Suppressor macrophage treated with lipopolysaccharide for 1 hour (primary cell): ENCODE data around the gene F7.
A peak's percentile ranks its signal among the peaks of the same experiment; 100 is the strongest.

ENCODE experiments used
- DNase-seq, 3 donors: peaks; one replicate each; pipeline ENCODE4 v3.0.0-alpha.2; 2020 to 2022

F7 gene

GRCh38 chr13:113119822-113120189, 14.2 kb downstream of the F7 start:
- DNase-seq = no peak

- no peak for DNase-seq
Measured at GRCh38 chr13:113120300-113121182, 14.9 kb downstream of the F7 start.

- no peak for DNase-seq
Measured at GRCh38 chr13:113121183-113121927, 15.8 kb downstream of the F7 start.

GRCh38 chr13:113121928-113122471, 16.4 kb downstream of the F7 start:
- no peak for DNase-seq

- no peak for DNase-seq
Measured at GRCh38 chr13:113122550-113123225, 17.1 kb downstream of the F7 start, which contains the start of gene F10. TSS of gene F10 (plus strand) at chr13:113122799. CDS start at chr13:113122856, 57 bp downstream.

GRCh38 chr13:113123226-113124201, 17.9 kb downstream of the F7 start:
- DNase-seq = peak in 2 of 3 donors; percentile 21

- no peak for DNase-seq
Measured at GRCh38 chr13:113124211-113124970, 18.8 kb downstream of the F7 start.

- DNase-seq = no peak
Measured at GRCh38 chr13:113125506-113126264, 20.1 kb downstream of the F7 start.

GRCh38 chr13:113126265-113127150, 20.9 kb downstream of the F7 start:
- no peak for DNase-seq

- DNase-seq = no peak
Measured at GRCh38 chr13:113129480-113129879, 23.9 kb downstream of the F7 start.

- DNase-seq = peak in 1 of 3 donors; percentile 32
Measured at GRCh38 chr13:113129921-113130750, 24.5 kb downstream of the F7 start.

GRCh38 chr13:113135281-113135760, 29.7 kb downstream of the F7 start:
- DNase-seq = no peak

GRCh38 chr13:113137691-113138298, 32.2 kb downstream of the F7 start:
- no peak for DNase-seq

- DNase-seq = peak in 2 of 3 donors; percentile 31 to 48
Measured at GRCh38 chr13:113138792-113139551, 33.4 kb downstream of the F7 start.

GRCh38 chr13:113139577-113139976, 34.0 kb downstream of the F7 start:
- no peak for DNase-seq

- DNase-seq = no peak
Measured at GRCh38 chr13:113140677-113141600, 35.3 kb downstream of the F7 start.
